HG03521 (cell line): ENCODE measurements around the gene ARHGAP40.

ENCODE experiments used
- ATAC-seq: cut with Tn5 transposase; IDR thresholded peaks from one replicate; pipeline ENCODE4 v1.9.1; 2021; ENCODE audit warnings: mild to moderate bottlenecking, moderate library complexity; ENCODE audit not compliant: unreplicated experiment

The ARHGAP40 gene

DNA sequence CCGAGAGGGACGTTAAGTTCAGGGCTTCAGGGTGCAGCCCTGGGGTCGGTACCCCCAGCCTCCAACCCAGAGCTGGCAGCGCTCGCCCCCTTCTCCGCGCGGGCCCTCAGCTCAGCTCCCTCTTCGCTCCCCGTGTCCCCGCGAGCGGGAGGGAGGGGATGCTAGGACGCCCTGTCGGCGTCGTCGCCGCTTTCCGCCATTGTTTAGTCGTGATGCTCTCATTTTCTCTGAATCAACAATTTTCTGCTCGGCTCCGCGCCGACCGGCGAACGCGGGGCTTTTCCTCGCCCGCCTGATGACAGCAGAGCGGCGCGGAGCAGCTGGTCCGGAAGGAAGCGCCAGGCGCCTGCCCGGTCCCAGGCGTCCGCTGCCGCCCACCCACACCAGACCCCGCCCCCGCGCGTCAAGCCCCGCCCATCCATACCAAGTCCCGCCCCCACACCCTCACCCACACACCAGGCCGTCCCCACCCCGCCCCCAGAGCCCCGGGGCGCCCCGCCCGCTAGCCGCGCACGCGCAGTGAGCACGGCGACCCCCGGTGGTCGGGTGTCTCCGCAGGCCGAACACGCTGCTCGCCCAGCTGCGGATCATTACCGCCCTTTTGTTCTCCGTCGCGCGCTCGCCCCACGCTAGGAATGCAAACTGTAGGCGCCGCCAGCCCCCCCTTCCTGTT, 72.6 kb downstream of the ARHGAP40 start:
- ATAC-seq, result peak; percentile 40

DNA sequence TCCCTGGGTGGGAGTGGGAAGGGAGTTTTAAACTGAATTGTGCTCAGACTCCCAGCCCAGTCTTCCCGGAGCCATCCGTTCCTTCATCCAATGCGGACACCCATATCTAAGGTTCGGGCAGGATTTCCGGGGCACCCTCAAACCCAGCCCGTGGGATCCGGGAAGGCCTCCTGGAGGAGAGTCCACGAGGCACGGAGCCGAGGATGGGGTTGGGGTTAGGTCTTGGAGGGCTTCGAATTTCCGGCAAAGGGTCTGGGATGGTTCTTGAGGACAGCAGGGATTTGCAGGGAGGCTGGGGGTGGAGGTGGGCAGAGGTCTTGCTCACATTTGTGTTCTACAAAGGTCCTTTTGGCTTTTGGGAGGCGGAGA, 73.1 kb downstream of the ARHGAP40 start:
- no peak for ATAC-seq

DNA sequence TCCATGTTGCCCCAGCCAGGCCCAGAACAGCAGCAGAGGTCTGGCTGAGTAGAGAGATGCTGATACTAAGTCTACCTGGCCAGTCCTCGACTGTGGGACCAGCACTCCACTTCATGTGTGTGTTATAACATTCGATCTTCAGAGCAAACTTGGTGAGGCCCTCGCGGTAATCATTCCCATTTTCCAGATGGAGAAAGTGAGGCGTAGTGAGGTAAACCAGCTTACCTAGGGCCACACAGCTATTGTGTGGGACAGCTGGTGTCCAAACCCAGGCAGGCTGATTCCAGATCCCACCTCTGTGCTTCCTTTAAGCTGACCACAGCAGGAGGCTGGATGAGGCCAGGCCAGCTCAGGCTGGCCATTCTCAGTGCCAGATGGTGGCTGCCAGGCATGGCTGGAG, 75.0 kb downstream of the ARHGAP40 start:
- ATAC-seq, result no peak

DNA sequence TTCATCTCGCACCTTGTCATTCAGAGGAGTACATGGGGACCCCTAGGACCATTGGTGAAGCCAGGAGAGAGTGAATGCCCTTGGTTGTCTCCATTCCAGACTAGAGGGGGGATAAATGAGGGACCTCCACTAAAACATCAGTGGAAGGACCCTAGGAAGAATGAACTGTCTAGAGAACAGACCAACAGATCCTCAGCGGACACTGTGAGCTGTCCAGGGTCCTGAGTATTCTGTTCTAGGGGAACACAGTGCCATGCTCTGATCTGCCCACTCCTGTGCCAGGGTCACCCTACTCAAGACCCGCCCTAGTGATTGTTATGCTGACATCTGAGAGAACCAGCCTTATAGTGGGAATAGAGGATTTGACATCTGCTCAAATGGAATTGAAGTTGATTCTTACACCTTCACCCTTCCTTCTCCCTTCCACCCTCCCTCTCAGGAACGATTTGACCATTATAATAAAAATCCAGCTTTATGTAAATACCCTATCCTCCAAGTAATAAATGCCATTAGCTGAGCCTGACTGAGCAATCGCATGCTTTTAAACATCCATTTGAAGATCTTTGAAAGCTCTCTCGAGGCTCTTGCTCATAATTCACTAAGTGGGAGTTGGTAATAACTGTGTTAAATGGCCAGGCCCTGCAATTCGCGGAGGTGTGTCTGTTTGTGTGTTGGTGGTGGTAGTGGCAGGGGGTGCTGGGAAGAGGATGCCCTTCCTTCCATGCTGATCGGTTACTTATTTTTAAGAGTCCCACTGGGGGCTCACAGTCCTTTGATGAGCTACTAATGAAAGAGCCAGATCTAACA, 79.1 kb downstream of the ARHGAP40 start:
- ATAC-seq, result no peak

DNA sequence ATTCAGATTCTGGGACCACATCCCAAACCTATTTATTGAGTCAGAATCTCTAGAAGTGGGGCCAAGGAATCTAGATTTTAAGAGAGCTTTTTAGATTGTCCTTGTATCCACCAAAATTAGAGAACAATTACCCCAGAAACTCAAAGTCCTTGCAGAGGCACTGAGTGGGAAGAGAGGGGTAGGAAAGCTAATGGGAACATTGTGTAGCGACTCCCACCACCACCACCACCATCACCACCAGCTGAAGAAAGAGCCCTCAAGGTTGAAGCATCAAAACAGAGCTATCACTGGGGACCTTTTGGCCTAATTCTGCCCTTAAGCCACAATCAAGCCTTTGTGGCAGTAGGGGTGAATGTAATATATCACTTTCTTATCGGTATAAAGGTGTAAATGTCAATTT, 83.7 kb downstream of the ARHGAP40 start:
- ATAC-seq, result no peak

DNA sequence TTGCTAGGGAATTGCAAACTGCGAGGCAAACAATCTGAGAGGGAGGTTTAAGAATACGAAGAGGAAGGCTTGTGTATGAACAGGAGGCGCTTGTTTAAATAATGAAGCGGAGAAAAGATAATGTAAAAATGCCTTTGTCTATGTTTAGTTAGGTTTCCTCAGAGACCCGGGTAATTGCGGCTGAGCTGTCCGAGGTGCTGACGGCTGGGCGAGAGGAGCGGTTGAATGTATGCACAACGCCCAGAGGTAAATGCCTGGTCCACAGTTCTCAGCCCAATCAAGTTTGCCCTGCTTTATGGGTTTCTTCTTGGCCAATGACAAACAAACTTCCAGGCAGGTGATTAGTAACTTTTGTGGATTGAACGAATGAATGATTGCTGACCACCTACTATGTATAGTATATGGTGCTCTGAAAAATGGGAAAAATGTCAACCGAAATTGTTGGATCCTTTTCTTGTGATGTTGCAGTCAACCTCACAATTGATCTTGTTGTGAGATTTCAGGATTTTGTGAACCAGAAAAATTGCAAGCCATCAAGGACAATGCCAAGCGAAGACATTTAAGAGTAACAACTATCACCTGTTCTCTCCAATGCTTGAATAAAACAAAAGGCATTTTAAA, 84.4 kb downstream of the ARHGAP40 start:
- no peak for ATAC-seq

DNA sequence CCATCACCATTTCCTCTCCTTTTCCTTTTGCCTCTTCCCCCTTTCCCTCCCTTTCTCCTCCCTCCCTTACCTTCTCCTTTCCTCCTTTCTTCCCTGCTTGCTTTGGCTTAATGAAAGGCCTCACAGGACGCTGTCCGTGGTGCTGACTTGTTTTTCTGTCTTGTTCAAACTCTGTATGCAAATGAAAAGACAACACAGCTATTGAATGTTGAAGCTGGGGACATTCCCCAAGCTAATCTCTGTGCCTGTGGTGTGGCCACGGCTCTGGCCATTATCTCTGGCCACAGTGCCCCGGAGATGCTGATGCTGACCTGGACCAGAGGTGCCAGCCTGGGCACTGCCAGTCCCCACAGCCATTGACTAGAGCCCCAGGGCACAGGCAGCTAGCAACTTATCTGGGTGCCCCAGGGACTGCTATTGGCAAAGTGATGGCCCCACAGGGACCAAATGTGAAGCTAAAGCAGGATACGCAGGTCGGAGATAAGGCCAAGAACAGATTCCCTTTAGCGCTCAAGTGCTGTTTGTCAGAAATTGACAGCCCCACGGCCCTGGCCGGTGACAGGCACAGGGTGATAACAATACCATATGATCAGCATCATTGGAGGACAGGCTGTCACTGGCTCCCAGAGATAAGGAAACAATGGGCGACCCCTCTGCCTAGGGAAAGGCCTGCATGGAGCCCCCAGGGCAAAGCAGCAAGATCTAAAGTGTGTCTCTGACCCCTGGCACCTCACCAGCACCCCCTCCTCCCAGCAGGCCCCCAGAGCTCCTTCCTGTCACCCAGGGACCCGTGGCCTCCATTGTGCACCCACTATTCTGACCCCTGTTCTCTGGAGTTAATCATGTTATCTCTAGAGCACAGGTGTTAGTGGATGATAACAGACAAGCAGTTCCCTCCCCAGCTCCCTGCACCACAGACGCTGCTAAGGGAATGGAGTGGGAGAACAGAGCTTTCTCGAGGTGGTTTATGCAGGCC, 91.1 kb downstream of the ARHGAP40 start:
- ATAC-seq, result no peak

DNA sequence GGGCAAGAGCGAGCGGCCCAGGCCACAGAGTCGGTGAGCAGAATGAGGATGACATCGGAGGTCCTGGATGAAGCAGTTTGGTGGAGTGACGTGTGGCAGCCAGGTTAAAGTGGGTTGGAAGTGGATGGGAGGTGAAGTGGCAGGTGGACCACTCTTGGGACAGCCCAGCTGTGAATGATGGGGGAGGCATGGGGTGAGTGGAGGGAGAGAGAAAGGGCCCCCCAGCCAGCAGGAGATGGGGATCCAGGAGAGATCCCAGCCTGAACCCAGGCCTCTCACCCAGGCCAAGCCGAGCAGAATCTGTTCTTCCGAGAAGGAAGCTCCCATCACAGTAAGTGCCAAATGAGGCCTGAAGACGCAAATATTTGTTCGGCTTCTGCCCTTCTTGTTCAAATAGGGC, 95.7 kb downstream of the ARHGAP40 start:
- ATAC-seq, result no peak

DNA sequence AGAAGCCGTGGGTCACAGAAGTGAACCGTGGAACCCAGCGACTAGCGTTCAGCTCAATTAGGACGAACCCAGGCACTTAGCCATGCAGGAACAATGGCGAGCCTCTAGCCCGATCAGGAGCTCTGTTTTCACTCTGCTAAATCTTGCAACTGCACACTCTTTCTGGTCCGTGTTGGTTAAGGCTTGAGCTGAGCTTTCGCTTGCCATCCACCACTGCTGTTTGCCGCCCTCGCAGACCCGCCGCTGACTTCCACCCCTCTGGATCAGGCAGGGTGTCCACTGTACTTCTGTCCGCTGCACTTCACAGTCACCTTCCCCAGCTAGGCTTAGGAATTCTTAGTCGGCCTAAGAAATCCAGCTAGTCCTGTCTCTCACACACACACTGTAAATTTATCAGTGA, 96.9 kb downstream of the ARHGAP40 start:
- no peak for ATAC-seq

DNA sequence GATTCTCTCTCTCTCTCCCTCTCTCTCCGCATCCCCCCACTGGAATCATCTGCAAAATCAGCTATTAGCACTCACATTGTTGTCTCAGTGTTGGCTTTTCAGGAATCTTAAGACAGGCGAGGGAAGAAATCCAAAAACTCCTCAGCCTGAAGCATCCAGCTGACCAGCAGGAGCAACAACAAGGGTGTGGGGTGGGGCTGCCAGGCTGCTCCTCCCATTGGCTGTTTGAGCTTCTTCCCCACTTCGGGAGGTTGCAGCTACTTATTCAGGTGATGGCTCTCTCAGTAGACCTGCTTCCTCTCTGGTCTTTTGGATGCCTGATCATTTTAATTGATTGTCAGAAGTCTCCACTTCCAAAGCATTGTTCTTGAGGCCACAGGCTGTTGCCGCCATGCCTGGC, 98.5 kb downstream of the ARHGAP40 start:
- ATAC-seq, result no peak
